ENCODE results near the gene AK5.
"Not testable (repeated sequence)": the region's sequence is repeated elsewhere in the genome, so short reads cannot be mapped to it uniquely, and the experiment has no call there.

The AK5 gene

GRCh38 chr1:77416692-77417450 lies 135.1 kb downstream of the AK5 start:
- peaks cover 53% of the 10 kb centered on the region for H3K36me3 Mint-ChIP-seq

GRCh38 chr1:77418055-77418454 lies 136.2 kb downstream of the AK5 start:
- Mint-ChIP-seq H3K4me1 (peaks cover 69% of the 10 kb centered on the region), H3K36me3 (peaks cover 47% of the 10 kb centered on the region), H3K27ac (peak overlapping the region; percentile 20)
- H3K27me3 Mint-ChIP-seq, H3K9me3 Mint-ChIP-seq, H3K4me3 Mint-ChIP-seq: not testable (repeated sequence)

More at GRCh38 chr1:77416692-77417450, 135.1 kb downstream of the AK5 start:
- Mint-ChIP-seq H3K9me3 (peaks cover 3% of the 10 kb centered on the region), H3K4me3 (no peak overlapping the region), H3K4me1 (peaks cover 69% of the 10 kb centered on the region), H3K27me3 (no peaks in the 10 kb centered on the region), H3K27ac (no peak overlapping the region)

DNA sequence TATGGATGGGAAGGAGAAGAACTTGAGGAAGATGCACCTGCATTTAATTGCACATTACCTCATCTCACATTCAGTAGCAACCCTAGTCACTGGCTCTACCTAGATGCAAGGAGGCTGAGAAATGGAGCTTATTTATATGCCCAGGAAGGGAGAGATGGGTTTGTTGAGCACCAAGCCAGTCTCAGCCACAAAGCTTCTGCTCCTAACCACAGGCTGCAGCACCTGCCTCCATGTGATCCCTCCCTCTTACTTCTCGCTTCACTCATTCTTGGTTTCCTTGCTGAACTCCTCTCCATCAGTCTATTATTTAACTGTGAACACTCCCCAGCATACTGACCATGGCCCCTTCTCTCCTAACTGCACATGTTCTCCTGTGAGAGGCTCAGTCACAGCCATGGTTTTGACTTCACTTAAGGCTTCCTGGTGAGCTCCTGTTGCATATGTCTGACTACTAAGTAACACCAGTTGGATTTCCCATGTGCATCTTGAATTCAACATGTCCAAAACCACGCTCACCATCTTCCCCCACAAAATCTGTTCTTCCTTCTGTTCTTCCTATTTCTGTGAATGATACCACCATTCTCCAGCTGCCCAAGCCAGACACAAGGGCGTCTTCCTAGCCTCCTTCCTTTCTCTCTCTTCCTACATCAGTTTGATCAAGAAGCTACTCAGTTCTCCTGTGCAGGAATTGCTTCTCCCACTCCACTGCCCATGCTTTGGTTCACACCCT lies 139.8 kb downstream of the AK5 start:
- H3K27ac Mint-ChIP-seq, result peak overlapping the region; percentile 66
- peaks cover 68% of the 10 kb centered on the region for H3K4me1 Mint-ChIP-seq
- H3K27me3 Mint-ChIP-seq, result no peaks in the 10 kb centered on the region
- peaks cover 25% of the 10 kb centered on the region for H3K9me3 Mint-ChIP-seq
- H3K36me3 Mint-ChIP-seq, result peaks cover 49% of the 10 kb centered on the region
- peak overlapping the region; percentile 45 for H3K4me3 Mint-ChIP-seq

DNA sequence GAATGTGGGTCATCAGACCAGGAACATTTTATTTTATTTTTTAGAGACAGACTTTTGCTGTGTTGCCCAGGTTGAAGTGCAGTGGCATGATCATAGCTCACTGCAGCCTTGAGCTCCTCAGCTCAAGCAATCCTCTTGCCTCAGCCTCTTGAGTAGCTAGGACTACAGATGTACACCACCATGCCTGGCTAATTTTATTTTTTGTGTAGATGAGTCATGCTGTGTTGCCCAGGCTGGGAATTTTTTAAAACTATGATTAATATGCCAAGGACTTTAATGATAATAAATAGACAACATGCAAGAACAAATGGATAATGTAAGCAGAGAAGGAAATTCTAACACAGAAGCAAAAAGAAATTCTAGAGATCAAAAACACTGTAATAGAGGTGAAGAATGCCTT lies 142.4 kb downstream of the AK5 start:
- Mint-ChIP-seq H3K27ac (peak overlapping the region; percentile 66), H3K4me3 (no peak overlapping the region), H3K4me1 (peaks cover 54% of the 10 kb centered on the region), H3K36me3 (peaks cover 39% of the 10 kb centered on the region), H3K27me3 (no peaks in the 10 kb centered on the region), H3K9me3 (peaks cover 25% of the 10 kb centered on the region)

DNA sequence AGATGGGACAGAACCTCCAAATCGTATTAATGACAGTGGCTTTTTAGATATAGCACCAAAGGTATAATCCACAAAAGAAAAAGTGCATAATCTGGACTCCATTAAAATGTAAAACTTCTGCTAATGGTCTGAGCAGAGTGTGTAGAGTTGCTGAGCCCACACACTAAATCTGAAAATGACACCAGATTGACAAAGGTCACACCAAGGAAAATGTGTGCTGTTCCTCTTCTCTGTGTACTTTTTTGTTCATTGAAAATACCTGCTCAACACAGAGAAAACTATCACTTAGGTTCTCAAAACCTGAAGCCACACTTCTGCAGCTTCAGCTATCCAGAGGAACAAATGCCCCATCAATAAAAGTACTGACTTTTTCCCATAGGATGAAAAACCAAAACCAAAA lies 146.2 kb downstream of the AK5 start:
- H3K36me3 Mint-ChIP-seq, result peaks cover 27% of the 10 kb centered on the region
- H3K4me3 Mint-ChIP-seq, result no peak overlapping the region
- H3K9me3 Mint-ChIP-seq, result peaks cover 19% of the 10 kb centered on the region
- H3K27ac Mint-ChIP-seq, result no peak overlapping the region
- peaks cover 19% of the 10 kb centered on the region for H3K4me1 Mint-ChIP-seq
- no peaks in the 10 kb centered on the region for H3K27me3 Mint-ChIP-seq

DNA sequence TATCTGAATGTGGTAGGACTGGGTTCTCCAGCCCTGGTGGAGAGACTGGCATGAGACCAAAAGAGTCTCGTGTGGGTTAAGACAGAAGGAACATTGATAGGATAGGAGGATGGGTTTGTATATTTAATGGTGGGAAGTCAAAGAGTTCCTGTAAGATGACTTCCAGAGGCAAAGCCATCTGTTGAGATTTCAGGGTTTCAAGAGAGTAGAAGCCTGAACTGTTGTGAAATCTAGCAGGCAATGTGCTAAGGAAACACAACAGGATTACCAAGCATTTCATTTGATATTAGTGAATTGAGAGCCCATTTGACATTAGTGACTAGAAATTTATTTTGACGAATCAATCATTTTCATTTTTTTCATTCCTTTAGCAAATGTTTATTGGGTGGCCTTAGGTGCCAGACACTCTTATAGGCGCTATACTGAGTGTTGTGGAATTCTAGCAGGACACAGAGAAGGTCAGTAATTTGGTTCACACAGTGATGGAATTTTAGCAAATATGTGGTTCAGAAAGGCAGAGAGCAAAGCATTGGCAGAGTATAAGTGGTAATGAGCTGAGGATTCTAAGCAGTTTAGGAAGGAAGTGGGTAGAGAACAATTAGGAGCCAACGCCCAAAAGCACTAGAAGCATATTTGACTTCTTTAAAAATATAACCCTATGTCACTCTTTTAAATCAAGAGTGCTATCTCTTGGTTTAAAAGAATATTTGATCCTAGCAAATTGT lies 149.3 kb downstream of the AK5 start:
- no peaks in the 10 kb centered on the region for H3K27me3 Mint-ChIP-seq
- no peak overlapping the region for H3K27ac Mint-ChIP-seq
- no peak overlapping the region for H3K4me3 Mint-ChIP-seq
- H3K36me3 Mint-ChIP-seq, result peaks cover 7% of the 10 kb centered on the region
- H3K9me3 Mint-ChIP-seq, result peaks cover 6% of the 10 kb centered on the region
- peaks cover 19% of the 10 kb centered on the region for H3K4me1 Mint-ChIP-seq

GRCh38 chr1:77433934-77434333 lies 152.1 kb downstream of the AK5 start:
- peaks cover 6% of the 10 kb centered on the region for H3K36me3 Mint-ChIP-seq
- peaks cover 11% of the 10 kb centered on the region for H3K9me3 Mint-ChIP-seq
- H3K4me3 Mint-ChIP-seq, result peak overlapping the region; percentile 65
- peaks cover 43% of the 10 kb centered on the region for H3K4me1 Mint-ChIP-seq
- no peaks in the 10 kb centered on the region for H3K27me3 Mint-ChIP-seq
- H3K27ac Mint-ChIP-seq, result peak overlapping the region; percentile 18

GRCh38 chr1:77434967-77435366 lies 153.1 kb downstream of the AK5 start:
- no peaks in the 10 kb centered on the region for H3K27me3 Mint-ChIP-seq
- H3K9me3 Mint-ChIP-seq, result peaks cover 18% of the 10 kb centered on the region
- peak overlapping the region; percentile 90 for H3K27ac Mint-ChIP-seq
- H3K36me3 Mint-ChIP-seq, result peaks cover 12% of the 10 kb centered on the region
- H3K4me3 Mint-ChIP-seq, result peak overlapping the region; percentile 65
- peaks cover 49% of the 10 kb centered on the region for H3K4me1 Mint-ChIP-seq

- Mint-ChIP-seq H3K9me3 (peaks cover 25% of the 10 kb centered on the region), H3K4me3 (peak overlapping the region; percentile 83), H3K36me3 (peaks cover 26% of the 10 kb centered on the region), H3K27ac (peak overlapping the region; percentile 98), H3K4me1 (peaks cover 63% of the 10 kb centered on the region), H3K27me3 (no peaks in the 10 kb centered on the region)
These were observed 156.6 kb downstream of the AK5 start for GRCh38 chr1:77438236-77438913.

- Mint-ChIP-seq H3K27ac (no peak overlapping the region), H3K36me3 (peaks cover 30% of the 10 kb centered on the region), H3K4me1 (peaks cover 38% of the 10 kb centered on the region), H3K27me3 (no peaks in the 10 kb centered on the region), H3K4me3 (no peak overlapping the region), H3K9me3 (no peaks in the 10 kb centered on the region)
These were observed 165.2 kb downstream of the AK5 start for GRCh38 chr1:77446841-77447555.

DNA sequence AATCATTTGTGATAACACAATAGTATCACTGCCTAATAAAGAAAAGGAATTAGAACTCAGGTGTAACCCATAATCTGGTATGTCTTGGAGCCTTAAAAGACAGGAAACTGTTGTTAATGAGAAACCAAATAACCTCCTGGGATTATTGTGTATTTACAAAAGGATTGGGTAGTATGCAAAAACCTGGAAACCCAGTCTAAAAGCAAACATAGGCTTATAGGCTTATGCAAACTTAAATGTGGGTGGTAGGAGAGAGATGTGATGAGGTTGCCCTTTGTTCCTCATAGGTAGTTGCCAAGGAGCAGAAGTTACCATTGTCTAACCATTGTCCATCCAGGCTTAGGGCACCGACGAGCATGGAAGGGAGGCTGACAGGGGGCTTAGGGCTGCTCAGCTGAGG lies 165.8 kb downstream of the AK5 start:
- no peaks in the 10 kb centered on the region for H3K9me3 Mint-ChIP-seq
- no peaks in the 10 kb centered on the region for H3K27me3 Mint-ChIP-seq
- no peak overlapping the region for H3K4me3 Mint-ChIP-seq
- H3K4me1 Mint-ChIP-seq, result peaks cover 37% of the 10 kb centered on the region
- no peak overlapping the region for H3K27ac Mint-ChIP-seq
- peaks cover 30% of the 10 kb centered on the region for H3K36me3 Mint-ChIP-seq

GRCh38 chr1:77459881-77460280 lies 178.1 kb downstream of the AK5 start:
- H3K36me3 Mint-ChIP-seq, result peaks cover 26% of the 10 kb centered on the region
- no peak overlapping the region for H3K4me3 Mint-ChIP-seq
- peaks cover 49% of the 10 kb centered on the region for H3K4me1 Mint-ChIP-seq
- H3K9me3 Mint-ChIP-seq, result no peaks in the 10 kb centered on the region
- no peaks in the 10 kb centered on the region for H3K27me3 Mint-ChIP-seq
- H3K27ac Mint-ChIP-seq, result no peak overlapping the region

GRCh38 chr1:77461691-77462090 lies 179.9 kb downstream of the AK5 start:
- H3K4me1 Mint-ChIP-seq, result peaks cover 48% of the 10 kb centered on the region
- no peak overlapping the region for H3K4me3 Mint-ChIP-seq
- H3K27ac Mint-ChIP-seq, result no peak overlapping the region
- H3K36me3 Mint-ChIP-seq, result peaks cover 29% of the 10 kb centered on the region
- H3K27me3 Mint-ChIP-seq, result no peaks in the 10 kb centered on the region
- H3K9me3 Mint-ChIP-seq, result no peaks in the 10 kb centered on the region

DNA sequence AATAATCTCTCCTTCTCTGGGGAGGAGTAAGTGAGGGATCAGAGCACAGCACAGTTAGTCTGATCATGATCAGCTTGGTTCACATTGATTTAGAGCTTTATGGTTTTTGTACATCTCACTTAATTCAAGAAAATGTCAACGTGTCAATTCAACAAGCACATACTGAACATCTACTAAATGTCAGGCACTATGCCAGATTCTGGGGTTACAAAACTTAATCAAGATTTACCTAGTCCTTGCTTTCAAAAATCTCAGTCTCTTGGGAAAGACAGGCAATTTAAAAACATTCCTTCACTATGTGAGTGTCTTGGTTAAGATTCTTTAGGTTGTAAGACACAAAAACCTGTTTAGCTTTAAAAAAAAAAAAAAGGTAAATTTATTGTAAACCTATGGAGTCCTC lies 181.4 kb downstream of the AK5 start:
- Mint-ChIP-seq H3K27me3 (no peaks in the 10 kb centered on the region), H3K36me3 (peaks cover 18% of the 10 kb centered on the region), H3K27ac (no peak overlapping the region), H3K4me3 (no peak overlapping the region), H3K9me3 (no peaks in the 10 kb centered on the region), H3K4me1 (peaks cover 43% of the 10 kb centered on the region)

GRCh38 chr1:77465139-77465538 lies 183.3 kb downstream of the AK5 start:
- Mint-ChIP-seq H3K36me3 (peaks cover 12% of the 10 kb centered on the region), H3K4me3 (no peak overlapping the region)

More at GRCh38 chr1:77465139-77465538, 183.3 kb downstream of the AK5 start:
- Mint-ChIP-seq H3K9me3 (no peaks in the 10 kb centered on the region), H3K4me1 (peaks cover 29% of the 10 kb centered on the region), H3K27me3 (no peaks in the 10 kb centered on the region), H3K27ac (no peak overlapping the region)

Data from activated naive CD4-positive, alpha-beta T cell treated with anti-CD3 and anti-CD28 coated beads, Interleukin-2, amount 50 U/mL, for 24 hours (primary cell).